Measurements from ENCODE around the gene NHP2. TPM values are rescaled to one million over a fixed set of nuclear protein-coding genes. Genes with fewer than 3 reads are reported as not detected.

NHP2 gene
- total RNA-seq, 1 experiment from 2014 or later, result 221 TPM

DNA sequence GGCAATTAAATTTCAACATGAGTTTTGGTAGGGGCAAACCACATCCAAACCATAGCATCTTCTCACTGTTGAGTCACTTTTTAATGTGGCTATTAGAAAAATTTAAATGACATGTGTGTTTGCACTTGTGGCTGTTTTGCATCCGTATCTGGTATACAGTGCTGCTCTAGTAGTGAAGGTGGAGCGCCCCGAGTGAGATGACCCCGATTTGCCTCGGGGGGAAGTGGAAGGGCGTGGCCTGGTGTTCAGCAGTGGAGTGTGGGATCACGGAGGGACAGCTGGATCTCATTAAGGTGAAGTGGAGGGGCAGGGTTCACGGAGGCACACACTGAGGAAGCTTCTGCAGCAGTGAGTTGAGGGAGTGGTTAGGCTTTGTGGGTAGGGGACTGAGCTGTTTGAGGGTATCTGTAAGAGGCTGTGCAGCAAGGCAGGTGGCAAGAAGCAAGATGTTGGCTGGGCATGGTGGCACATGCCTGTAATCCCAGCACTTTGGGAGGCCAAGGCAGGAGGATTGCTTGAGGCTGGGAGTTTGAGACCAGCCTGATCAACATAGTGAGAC lies 39.6 kb upstream of the NHP2 start:
- H3K4me2 ChIP-seq, result no peak overlapping the region
- no TSS peak for BruUV-seq (replicated peaks)

DNA sequence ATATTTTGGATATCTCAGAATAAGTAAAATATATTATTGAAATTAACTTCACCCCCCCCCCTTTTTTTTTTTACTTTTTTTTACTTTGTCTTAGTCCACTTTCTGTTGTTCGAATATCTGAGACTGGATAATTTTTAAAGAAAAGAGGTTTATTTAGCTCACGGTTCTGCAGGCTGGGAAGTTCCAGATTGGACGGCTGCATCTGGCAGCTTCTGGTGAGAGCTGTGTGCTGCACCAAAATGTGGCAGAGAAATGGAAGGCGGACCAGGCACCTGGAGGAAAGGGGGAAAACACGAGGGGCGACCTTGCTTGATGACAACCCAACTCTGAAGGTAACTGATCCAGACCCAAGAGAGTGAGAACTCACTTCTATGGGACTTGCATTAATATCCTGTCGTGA lies 39.1 kb upstream of the NHP2 start:
- DNase-seq, result no peak
- CTCF ChIA-PET, result no interaction called here
- POLR2A ChIA-PET (ENCODE audit: unreplicated experiment), result no interaction called here
- no peaks in the 10 kb centered on the region for H4K20me1 ChIP-seq (ENCODE audit: insufficient read depth)
- TF ChIP-seq, protein P1, sequence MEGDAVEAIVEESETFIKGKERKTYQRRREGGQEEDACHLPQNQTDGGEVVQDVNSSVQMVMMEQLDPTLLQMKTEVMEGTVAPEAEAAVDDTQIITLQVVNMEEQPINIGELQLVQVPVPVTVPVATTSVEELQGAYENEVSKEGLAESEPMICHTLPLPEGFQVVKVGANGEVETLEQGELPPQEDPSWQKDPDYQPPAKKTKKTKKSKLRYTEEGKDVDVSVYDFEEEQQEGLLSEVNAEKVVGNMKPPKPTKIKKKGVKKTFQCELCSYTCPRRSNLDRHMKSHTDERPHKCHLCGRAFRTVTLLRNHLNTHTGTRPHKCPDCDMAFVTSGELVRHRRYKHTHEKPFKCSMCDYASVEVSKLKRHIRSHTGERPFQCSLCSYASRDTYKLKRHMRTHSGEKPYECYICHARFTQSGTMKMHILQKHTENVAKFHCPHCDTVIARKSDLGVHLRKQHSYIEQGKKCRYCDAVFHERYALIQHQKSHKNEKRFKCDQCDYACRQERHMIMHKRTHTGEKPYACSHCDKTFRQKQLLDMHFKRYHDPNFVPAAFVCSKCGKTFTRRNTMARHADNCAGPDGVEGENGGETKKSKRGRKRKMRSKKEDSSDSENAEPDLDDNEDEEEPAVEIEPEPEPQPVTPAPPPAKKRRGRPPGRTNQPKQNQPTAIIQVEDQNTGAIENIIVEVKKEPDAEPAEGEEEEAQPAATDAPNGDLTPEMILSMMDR (conservative IDR thresholded peaks at IDR 0.05), result no peak
- no peak for TF ChIP-seq EZH2 (IDR thresholded peaks at IDR 0.05; ENCODE audit: low read depth)
- no peak overlapping the region for H3K27ac ChIP-seq
- H3K4me3 ChIP-seq, result no peak overlapping the region
- no peaks in the 10 kb centered on the region for H3K9me3 ChIP-seq (ENCODE audit: insufficient read depth, low read depth)
- no peaks in the 10 kb centered on the region for H3K36me3 ChIP-seq (ENCODE audit: low read depth)
- no peak overlapping the region for H3K4me2 ChIP-seq
- H3K9me2 ChIP-seq (ENCODE audit: insufficient read depth), result no peaks in the 10 kb centered on the region
- peaks cover 17% of the 10 kb centered on the region for H3K27me3 ChIP-seq (ENCODE audit: insufficient read depth, low read depth)
- BruUV-seq (replicated peaks), result no TSS peak
- no peaks in the 10 kb centered on the region for H3K79me2 ChIP-seq (ENCODE audit: low read depth)
- peaks cover 6% of the 10 kb centered on the region; the same call in 1 of the 2 replicates for H3K4me1 ChIP-seq (replicated peaks; ENCODE audit: insufficient read depth)
- H3F3A ChIP-seq (ENCODE audit: insufficient read depth, low read depth), result peaks cover 8% of the 10 kb centered on the region; the same call in 1 of the 2 replicates
- intact Hi-C loops (cut with micrococcal nuclease; ENCODE audit: unreplicated experiment), result no loop called here
- H2AFZ ChIP-seq, result no peak overlapping the region

More for the DNA sequence above, 39.6 kb upstream of the NHP2 start:
- Histone ChIP-seq H3K79me2 (ENCODE audit: low read depth) (no peaks in the 10 kb centered on the region), H3K4me3 (no peak overlapping the region), H3K4me1 (replicated peaks; ENCODE audit: insufficient read depth) (peaks cover 6% of the 10 kb centered on the region; the same call in 1 of the 2 replicates), H4K20me1 (ENCODE audit: insufficient read depth) (no peaks in the 10 kb centered on the region), H2AFZ (no peak overlapping the region), H3K36me3 (ENCODE audit: low read depth) (no peaks in the 10 kb centered on the region), H3K27me3 (ENCODE audit: insufficient read depth, low read depth) (peaks cover 17% of the 10 kb centered on the region), H3K9me2 (ENCODE audit: insufficient read depth) (no peaks in the 10 kb centered on the region), H3F3A (ENCODE audit: insufficient read depth, low read depth) (peaks cover 8% of the 10 kb centered on the region; the same call in 1 of the 2 replicates), H3K27ac (no peak overlapping the region), H3K9me3 (ENCODE audit: insufficient read depth, low read depth) (no peaks in the 10 kb centered on the region)
- intact Hi-C loops (cut with micrococcal nuclease; ENCODE audit: unreplicated experiment), result no loop called here
- CTCF ChIA-PET, result no interaction called here
- TF ChIP-seq, protein P1 (conservative IDR thresholded peaks at IDR 0.05), result no peak
- TF ChIP-seq EZH2 (IDR thresholded peaks at IDR 0.05; ENCODE audit: low read depth), result no peak
- DNase-seq, result no peak
- POLR2A ChIA-PET (ENCODE audit: unreplicated experiment), result no interaction called here

DNA sequence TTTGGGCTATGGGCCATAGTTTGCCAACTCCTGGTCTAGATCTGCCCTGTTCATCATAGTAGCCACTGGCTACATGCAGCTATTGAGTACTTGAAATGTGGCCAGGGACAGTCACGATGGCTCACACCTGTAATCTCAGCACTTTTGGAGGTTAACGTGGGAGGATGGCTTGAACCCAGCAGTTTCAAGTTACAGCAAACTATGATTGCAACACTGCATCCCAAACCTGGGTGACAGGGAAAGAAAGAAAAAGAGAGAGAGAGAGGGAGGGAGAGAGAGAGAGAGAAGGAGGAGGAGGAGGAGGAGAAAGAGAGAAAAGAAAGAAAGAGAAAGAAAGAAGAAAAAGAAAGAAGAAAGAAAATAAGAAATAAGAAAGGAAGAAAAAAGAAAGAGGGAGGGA lies 38.6 kb upstream of the NHP2 start:
- no peak overlapping the region for H3K27ac ChIP-seq
- peak in 1 of 2 experiments; percentile 49 for DNase-seq

More for the DNA sequence above, 38.6 kb upstream of the NHP2 start:
- H3K9me3 ChIP-seq (ENCODE audit: insufficient read depth, low read depth), result no peaks in the 10 kb centered on the region
- H3K4me2 ChIP-seq, result no peak overlapping the region
- H3K4me3 ChIP-seq, result no peak overlapping the region
- no peak overlapping the region for H2AFZ ChIP-seq
- POLR2A ChIA-PET (ENCODE audit: unreplicated experiment), result no interaction called here
- CTCF ChIA-PET, result interaction anchor here (0.6 kb wide), 1 partner anchor 32 kb away, joined by 3 read pairs; no protein-coding TSS in a partner anchor
- TF ChIP-seq, protein P1 (conservative IDR thresholded peaks at IDR 0.05), result no peak
- TF ChIP-seq EZH2 (IDR thresholded peaks at IDR 0.05; ENCODE audit: low read depth), result no peak
- peaks cover 17% of the 10 kb centered on the region for H3K27me3 ChIP-seq (ENCODE audit: insufficient read depth, low read depth)
- peaks cover 8% of the 10 kb centered on the region; the same call in 1 of the 2 replicates for H3F3A ChIP-seq (ENCODE audit: insufficient read depth, low read depth)
- no TSS peak for BruUV-seq (replicated peaks)
- peaks cover 6% of the 10 kb centered on the region; the same call in 1 of the 2 replicates for H3K4me1 ChIP-seq (replicated peaks; ENCODE audit: insufficient read depth)
- H3K79me2 ChIP-seq (ENCODE audit: low read depth), result no peaks in the 10 kb centered on the region
- no peaks in the 10 kb centered on the region for H3K36me3 ChIP-seq (ENCODE audit: low read depth)
- no peaks in the 10 kb centered on the region for H4K20me1 ChIP-seq (ENCODE audit: insufficient read depth)
- intact Hi-C loops (cut with micrococcal nuclease; ENCODE audit: unreplicated experiment), result no loop called here
- H3K9me2 ChIP-seq (ENCODE audit: insufficient read depth), result no peaks in the 10 kb centered on the region
